DND-41 (cell line): Measurements from ENCODE around the gene PEG3.

ENCODE experiments used
- EZH2 ChIP-seq: IDR thresholded peaks from 3 replicates; pipeline ENCODE4 v1.6.1; 2012; ENCODE audit warnings: borderline replicate concordance, low read depth, mild to moderate bottlenecking, moderate library complexity, low read length, inconsistent platforms; ENCODE audit not compliant: severe bottlenecking
- TF ChIP-seq, protein P1 (sequence below): IDR thresholded peaks from 2 replicates; pipeline ENCODE4 v1.5.1; 2012; ENCODE audit warnings: borderline replicate concordance, low read length, moderate library complexity, mild to moderate bottlenecking; ENCODE audit not compliant: poor library complexity, severe bottlenecking; ENCODE audit errors: extremely low read depth

DNA sequence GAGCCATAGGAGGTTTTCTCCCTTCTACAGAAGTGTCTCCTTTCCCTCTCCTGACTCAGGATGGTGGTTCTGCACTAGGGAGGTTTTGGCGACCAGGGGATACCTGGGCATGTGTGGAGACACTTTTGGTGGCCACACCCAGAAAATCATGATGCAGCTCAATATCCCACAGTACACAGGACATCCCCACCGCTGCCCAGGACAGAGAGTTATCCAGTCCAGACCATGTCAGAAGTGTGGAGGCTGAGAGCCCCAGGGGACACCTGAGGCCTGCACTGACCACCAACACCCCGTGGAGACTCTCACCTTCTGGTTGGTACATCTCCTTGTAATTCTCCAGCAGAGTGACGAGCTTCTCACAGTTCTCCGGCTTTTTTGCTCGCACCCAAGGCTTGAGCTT, 16.6 kb downstream of the PEG3 start:
- TF ChIP-seq, protein P1, sequence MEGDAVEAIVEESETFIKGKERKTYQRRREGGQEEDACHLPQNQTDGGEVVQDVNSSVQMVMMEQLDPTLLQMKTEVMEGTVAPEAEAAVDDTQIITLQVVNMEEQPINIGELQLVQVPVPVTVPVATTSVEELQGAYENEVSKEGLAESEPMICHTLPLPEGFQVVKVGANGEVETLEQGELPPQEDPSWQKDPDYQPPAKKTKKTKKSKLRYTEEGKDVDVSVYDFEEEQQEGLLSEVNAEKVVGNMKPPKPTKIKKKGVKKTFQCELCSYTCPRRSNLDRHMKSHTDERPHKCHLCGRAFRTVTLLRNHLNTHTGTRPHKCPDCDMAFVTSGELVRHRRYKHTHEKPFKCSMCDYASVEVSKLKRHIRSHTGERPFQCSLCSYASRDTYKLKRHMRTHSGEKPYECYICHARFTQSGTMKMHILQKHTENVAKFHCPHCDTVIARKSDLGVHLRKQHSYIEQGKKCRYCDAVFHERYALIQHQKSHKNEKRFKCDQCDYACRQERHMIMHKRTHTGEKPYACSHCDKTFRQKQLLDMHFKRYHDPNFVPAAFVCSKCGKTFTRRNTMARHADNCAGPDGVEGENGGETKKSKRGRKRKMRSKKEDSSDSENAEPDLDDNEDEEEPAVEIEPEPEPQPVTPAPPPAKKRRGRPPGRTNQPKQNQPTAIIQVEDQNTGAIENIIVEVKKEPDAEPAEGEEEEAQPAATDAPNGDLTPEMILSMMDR = no peak
- no peak for TF ChIP-seq EZH2
